GM03348 (cell line): ENCODE data around the gene TSR1.
A peak's percentile ranks its signal among the peaks of the same experiment; 100 is the strongest.
"Not testable (repeated sequence)": the region's sequence is repeated elsewhere in the genome, so short reads cannot be mapped to it uniquely, and the experiment has no call there.

Source experiments
- DNase-seq: peaks from one replicate; pipeline ENCODE4 v3.0.0; 2012; ENCODE audit warnings: low spot score

Gene TSR1

GRCh38 chr17:2336852-2337543 lies 741 bp upstream of the TSR1 start, which contains the start of gene SGSM2:
Gene SGSM2 (plus strand): TSS chr17:2337501. CDS start chr17:2337689, 188 bp downstream.
- peak; percentile 89 for DNase-seq

GRCh38 chr17:2335726-2336214 lies 487 bp downstream of the TSR1 start:
- peak; percentile 27 for DNase-seq

GRCh38 chr17:2331303-2331702 lies 5.0 kb downstream of the TSR1 start:
- DNase-seq: no peak

- DNase-seq: no peak
Measured at GRCh38 chr17:2323629-2324314, 12.5 kb downstream of the TSR1 start.

GRCh38 chr17:2321399-2321798 lies 14.9 kb downstream of the TSR1 start:
- no peak for DNase-seq

GRCh38 chr17:2319051-2319450 lies 17.2 kb downstream of the TSR1 start:
- no peak for DNase-seq

- DNase-seq: no peak
Measured at GRCh38 chr17:2317796-2318195, 18.5 kb downstream of the TSR1 start.

- DNase-seq: not testable (repeated sequence)
Measured at GRCh38 chr17:2316916-2317205, 19.4 kb downstream of the TSR1 start.

GRCh38 chr17:2312736-2313135 lies 23.5 kb downstream of the TSR1 start:
- DNase-seq: no peak

- DNase-seq: no peak
Measured at GRCh38 chr17:2309338-2310154, 26.7 kb downstream of the TSR1 start.

GRCh38 chr17:2304931-2305330 lies 31.3 kb downstream of the TSR1 start:
- no peak for DNase-seq

GRCh38 chr17:2303204-2304188 lies 32.8 kb downstream of the TSR1 start, which contains the start of the genes SMG6 and SRR:
Gene SMG6 (minus strand): TSS chr17:2303785. CDS start chr17:2303720, 65 bp downstream.
Gene SRR (plus strand): TSS chr17:2303950. CDS start chr17:2315561, 11,611 bp downstream.
- DNase-seq: peak; percentile 100

- peak; percentile 7 for DNase-seq
Measured at GRCh38 chr17:2302778-2303203, 33.5 kb downstream of the TSR1 start.

- DNase-seq: no peak
Measured at GRCh38 chr17:2299756-2300155, 36.5 kb downstream of the TSR1 start.

- no peak for DNase-seq
Measured at GRCh38 chr17:2299136-2299535, 37.1 kb downstream of the TSR1 start.

GRCh38 chr17:2297023-2297422 lies 39.2 kb downstream of the TSR1 start:
- DNase-seq: no peak

- DNase-seq: no peak
Measured at GRCh38 chr17:2295575-2295974, 40.7 kb downstream of the TSR1 start.

GRCh38 chr17:2292100-2292499 lies 44.2 kb downstream of the TSR1 start:
- peak; percentile 18 for DNase-seq

GRCh38 chr17:2289878-2290478 lies 46.3 kb downstream of the TSR1 start:
- no peak for DNase-seq

- no peak for DNase-seq
Measured at GRCh38 chr17:2283302-2283701, 53.0 kb downstream of the TSR1 start.
